SK-N-MC (cell line): Measurements from ENCODE around the gene GJA1.

Experiments
- DNase-seq: peaks from one replicate; pipeline ENCODE4 v3.0.0-alpha.2; 2011; ENCODE audit warnings: low read depth, low spot score
- H3K27ac ChIP-seq: fragments of 200-600 bp; sonication (generic); 2 replicates; pipeline ENCODE4 v1.5.1; 2016; ENCODE audit warnings: mixed run types
- H3K36me3 ChIP-seq: fragments of 200-600 bp; sonication (generic); 2 replicates; pipeline ENCODE4 v1.6.1; 2017; ENCODE audit warnings: antibody characterized with exemption, low read length, mixed read lengths; ENCODE audit not compliant: insufficient read depth
- H3K4me3 ChIP-seq: fragments of 200-600 bp; sonication (generic); 2 replicates; pipeline ENCODE4 v1.5.1; 2016
- H3K9ac ChIP-seq: fragments of 200-600 bp; sonication (generic); 2 replicates; pipeline ENCODE4 v1.8.0; 2017; ENCODE audit warnings: mixed run types, mixed read lengths; ENCODE audit not compliant: insufficient read length
- H3K9me3 ChIP-seq: fragments of 200-600 bp; sonication (generic); 2 replicates; pipeline ENCODE4 v1.6.1; 2017; ENCODE audit warnings: low read depth, mild to moderate bottlenecking, antibody characterized with exemption, low read length, moderate library complexity, mixed read lengths
- EZH2 ChIP-seq: fragments of 200-600 bp; sonication (generic); IDR thresholded peaks from one replicate; pipeline ENCODE4 v1.6.1; 2017; ENCODE audit warnings: antibody characterized with exemption
- FOXP2 ChIP-seq: optimal IDR thresholded peaks from 2 replicates; pipeline ENCODE3; 2011; ENCODE audit warnings: mild to moderate bottlenecking, moderate library complexity; ENCODE audit not compliant: insufficient read depth; ENCODE audit errors: extremely low read length, control extremely low read depth
- POLR2AphosphoS5 ChIP-seq: IDR thresholded peaks from 2 replicates; pipeline ENCODE4 v1.6.1; 2012; ENCODE audit warnings: mild to moderate bottlenecking, low read depth, low read length, borderline replicate concordance

Gene GJA1

GRCh38 chr6:121453191-121453590, 17.7 kb downstream of the GJA1 start:
- Histone ChIP-seq H3K9ac (no peak overlapping the region), H3K4me3 (no peak overlapping the region), H3K27ac (no peak overlapping the region; the same call in 1 of the 2 replicates), H3K9me3 (no peaks in the 10 kb centered on the region), H3K36me3 (peaks cover 19% of the 10 kb centered on the region)
- DNase-seq, result no peak
- TF ChIP-seq EZH2, result no peak
- no peak for TF ChIP-seq POLR2AphosphoS5
- no peak for TF ChIP-seq FOXP2

DNA sequence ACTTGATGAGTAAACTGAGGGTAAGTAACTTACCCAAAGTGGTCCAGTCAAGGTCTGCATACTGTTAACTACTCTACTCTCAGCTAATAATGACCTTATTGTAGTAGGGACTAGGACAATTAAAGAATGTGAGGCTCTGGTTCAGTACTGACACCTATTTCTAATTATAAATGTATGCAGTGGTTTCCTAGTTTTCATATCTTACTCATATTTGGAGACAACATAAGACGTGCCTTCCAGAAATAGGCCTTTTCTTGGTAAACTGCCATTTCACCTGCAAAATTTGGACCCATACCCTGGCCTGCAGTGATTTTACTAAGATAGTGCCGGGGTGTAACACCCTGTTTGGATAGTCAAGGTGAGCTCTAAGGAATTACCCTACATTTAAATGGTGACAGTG, 24.7 kb downstream of the GJA1 start:
- no peaks in the 10 kb centered on the region for H3K36me3 ChIP-seq
- H3K9ac ChIP-seq, result no peak overlapping the region
- no peak for TF ChIP-seq POLR2AphosphoS5
- no peak for TF ChIP-seq EZH2
- TF ChIP-seq FOXP2, result no peak
- H3K9me3 ChIP-seq, result no peaks in the 10 kb centered on the region
- DNase-seq, result no peak
- no peak overlapping the region for H3K27ac ChIP-seq
- no peak overlapping the region for H3K4me3 ChIP-seq

DNA sequence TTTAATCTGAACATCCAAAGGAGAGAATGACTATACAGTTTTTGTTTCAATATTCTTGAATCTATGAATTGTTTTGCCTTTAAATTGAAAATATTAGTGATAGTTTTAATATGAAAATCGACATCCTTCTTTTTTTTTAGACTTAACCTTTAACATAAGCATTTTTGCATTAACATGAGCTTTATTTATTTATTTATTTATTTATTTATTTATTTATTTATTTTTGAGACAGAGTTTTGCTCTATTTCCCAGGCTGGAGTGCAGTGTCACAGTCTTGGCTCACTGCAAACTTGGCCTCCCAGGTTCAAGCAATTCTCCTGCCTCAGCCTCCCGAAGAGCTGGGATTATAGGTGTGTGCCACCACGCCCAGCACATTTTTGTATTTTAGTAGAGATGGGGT, 27.6 kb downstream of the GJA1 start:
- no peaks in the 10 kb centered on the region for H3K9me3 ChIP-seq
- TF ChIP-seq EZH2 (no peak), FOXP2 (no peak), POLR2AphosphoS5 (no peak)

GRCh38 chr6:121465101-121465500, 29.7 kb downstream of the GJA1 start:
- no peak overlapping the region for H3K4me3 ChIP-seq
- H3K36me3 ChIP-seq, result no peaks in the 10 kb centered on the region
- no peaks in the 10 kb centered on the region for H3K9me3 ChIP-seq
- TF ChIP-seq EZH2 (no peak), POLR2AphosphoS5 (no peak), FOXP2 (no peak)
- DNase-seq, result no peak
- H3K9ac ChIP-seq, result no peak overlapping the region
- no peak overlapping the region for H3K27ac ChIP-seq

More for the DNA sequence above, 27.6 kb downstream of the GJA1 start:
- Histone ChIP-seq H3K27ac (no peak overlapping the region), H3K9ac (no peak overlapping the region), H3K4me3 (no peak overlapping the region), H3K36me3 (no peaks in the 10 kb centered on the region)
- DNase-seq, result no peak

DNA sequence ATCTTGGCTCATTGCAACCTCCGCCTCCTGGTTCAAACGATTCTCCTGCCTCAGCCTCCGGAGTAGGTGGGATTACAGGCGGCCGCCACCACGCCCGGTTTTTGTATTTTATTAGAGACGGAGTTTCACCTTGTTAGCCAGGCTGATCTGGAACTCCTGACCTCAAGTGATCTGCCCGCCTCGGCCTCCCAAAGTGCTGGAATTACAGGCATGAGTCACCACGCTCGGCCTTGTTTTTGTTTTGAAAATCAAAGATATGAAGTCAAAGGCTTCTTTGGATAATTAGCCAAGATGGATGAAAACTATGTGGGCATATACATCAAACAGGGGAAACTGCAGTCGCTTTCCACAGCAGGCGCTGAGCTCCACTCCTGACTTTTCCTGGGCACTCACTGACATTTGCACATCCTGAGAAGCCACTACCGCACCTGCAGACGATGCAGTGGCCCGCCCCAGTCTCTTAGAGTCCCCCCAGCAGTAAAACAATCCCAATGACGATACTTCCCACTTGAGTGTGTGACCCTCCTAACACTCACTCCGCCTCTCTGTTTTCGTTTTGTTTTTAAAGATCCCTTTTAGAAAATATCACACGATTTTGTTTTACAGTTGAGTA, 44.1 kb downstream of the GJA1 start:
- H3K4me3 ChIP-seq, result no peak overlapping the region
- TF ChIP-seq FOXP2 (no peak), POLR2AphosphoS5 (no peak), EZH2 (no peak)
- no peak for DNase-seq
- no peak overlapping the region for H3K9ac ChIP-seq
- no peaks in the 10 kb centered on the region for H3K36me3 ChIP-seq
- H3K27ac ChIP-seq, result no peak overlapping the region
- no peaks in the 10 kb centered on the region for H3K9me3 ChIP-seq

DNA sequence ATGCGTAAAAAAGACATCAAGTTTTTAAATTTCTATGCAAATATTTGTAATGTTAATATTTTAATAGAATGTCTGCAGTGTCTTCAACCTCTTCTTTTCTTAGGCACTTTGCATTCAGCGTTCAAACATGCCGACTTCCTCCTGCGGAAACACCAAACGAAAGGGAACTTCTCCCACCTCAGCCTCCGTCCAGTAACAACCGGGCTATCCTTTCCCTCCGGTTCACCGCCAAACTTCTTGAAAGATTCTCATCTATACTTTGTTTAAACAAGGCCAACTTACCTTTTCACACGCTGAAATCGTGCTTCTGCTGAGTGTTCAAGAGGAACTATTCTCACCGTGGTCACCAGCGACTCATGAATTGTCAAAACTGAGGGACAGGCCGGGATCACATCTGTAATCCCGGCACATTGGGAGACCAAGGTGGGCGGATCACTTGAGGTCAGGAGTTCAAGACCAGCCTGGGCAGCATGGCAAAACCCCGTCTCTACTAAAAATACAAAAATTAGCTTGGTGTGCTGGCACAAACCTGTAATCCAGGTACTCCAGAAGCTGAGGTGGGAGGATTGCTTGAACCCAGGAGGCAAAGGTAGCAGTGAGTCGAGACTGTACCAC, 44.8 kb downstream of the GJA1 start:
- no peak for DNase-seq
- H3K27ac ChIP-seq, result no peak overlapping the region

DNA sequence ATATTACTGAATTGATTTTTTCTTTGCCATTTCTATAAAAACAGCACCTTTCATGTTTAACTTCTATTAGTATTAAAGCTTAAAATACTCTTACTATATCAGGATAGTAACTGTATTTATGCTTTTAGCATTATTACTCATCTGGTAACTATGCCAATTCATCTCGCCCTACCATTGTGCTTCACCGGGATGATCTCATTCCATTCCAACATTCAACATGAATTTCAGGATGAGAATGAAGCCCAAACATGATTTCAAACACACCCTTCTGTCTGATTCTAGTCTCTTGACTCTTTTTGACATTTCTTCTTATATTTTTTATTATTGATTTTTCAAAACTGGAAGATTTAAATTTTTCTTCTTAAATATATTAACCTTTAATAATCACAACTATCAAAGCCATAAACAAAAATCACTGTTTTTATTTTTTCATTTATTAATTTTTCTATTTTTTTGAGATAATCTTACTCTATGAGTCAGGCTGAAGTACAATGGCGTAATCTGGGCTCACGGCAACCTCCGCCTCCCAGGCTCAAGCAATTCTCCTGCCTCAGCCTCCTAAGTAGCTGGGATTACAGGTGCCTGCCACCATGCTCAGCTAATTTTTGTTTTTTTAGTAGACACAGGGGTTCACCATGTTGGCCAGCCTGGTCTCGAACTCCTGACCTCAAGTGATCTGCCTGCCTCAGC, 46.7 kb downstream of the GJA1 start:
- no peak overlapping the region for H3K27ac ChIP-seq
- H3K4me3 ChIP-seq, result no peak overlapping the region
- TF ChIP-seq FOXP2, result no peak
- TF ChIP-seq POLR2AphosphoS5, result no peak
- TF ChIP-seq EZH2, result no peak
- no peak for DNase-seq
- H3K9ac ChIP-seq, result no peak overlapping the region
- no peaks in the 10 kb centered on the region for H3K9me3 ChIP-seq
- no peaks in the 10 kb centered on the region for H3K36me3 ChIP-seq

More for the DNA sequence above, 44.8 kb downstream of the GJA1 start:
- H3K9ac ChIP-seq, result no peak overlapping the region
- H3K36me3 ChIP-seq, result no peaks in the 10 kb centered on the region
- no peaks in the 10 kb centered on the region for H3K9me3 ChIP-seq
- no peak for TF ChIP-seq POLR2AphosphoS5
- no peak for TF ChIP-seq FOXP2
- no peak overlapping the region for H3K4me3 ChIP-seq

GRCh38 chr6:121482751-121483150, 47.3 kb downstream of the GJA1 start:
- Histone ChIP-seq H3K9ac (no peak overlapping the region), H3K9me3 (no peaks in the 10 kb centered on the region), H3K27ac (no peak overlapping the region), H3K4me3 (no peak overlapping the region), H3K36me3 (no peaks in the 10 kb centered on the region)
- TF ChIP-seq EZH2, result no peak
- no peak for TF ChIP-seq FOXP2
- no peak for TF ChIP-seq POLR2AphosphoS5
- DNase-seq, result no peak
